ENCODE data around the gene PRKCB.
"Not testable (repeated sequence)": the region's sequence is repeated elsewhere in the genome, so short reads cannot be mapped to it uniquely, and the experiment has no call there.

Gene PRKCB

GRCh38 chr16:23933650-23934049 is 97.9 kb downstream of the PRKCB start:
- H3K4me1 ChIP-seq (ENCODE audit: control insufficient read depth in 1 of 2, insufficient read depth in 2 of 2, low read length in 2 of 2); H3K27ac ChIP-seq (ENCODE audit: low read depth, low read length); H3K27me3 ChIP-seq (ENCODE audit: control insufficient read depth in 1 of 2, insufficient read depth in 2 of 2, low read length in 2 of 2); H3K4me3 ChIP-seq (ENCODE audit: low read depth in 1 of 2, low read length in 2 of 2); H3K9ac ChIP-seq (ENCODE audit: low read depth in 1 of 2, low read length in 2 of 2); H3K9me3 ChIP-seq (ENCODE audit: control insufficient read depth in 1 of 2, low read length in 2 of 2); H3K36me3 ChIP-seq (ENCODE audit: control insufficient read depth in 1 of 2, insufficient read depth in 2 of 2, low read length in 2 of 2): not testable (repeated sequence)

GRCh38 chr16:23934610-23935236 is 98.9 kb downstream of the PRKCB start:
- H3K9ac ChIP-seq (ENCODE audit: low read depth in 1 of 2, low read length in 2 of 2) = no peak overlapping the region
- no peak overlapping the region for H3K4me3 ChIP-seq (ENCODE audit: low read depth in 1 of 2, low read length in 2 of 2)
- H3K36me3 ChIP-seq (ENCODE audit: control insufficient read depth in 1 of 2, insufficient read depth in 2 of 2, low read length in 2 of 2) = no peaks in the 10 kb centered on the region
- no peaks in the 10 kb centered on the region for H3K4me1 ChIP-seq (ENCODE audit: control insufficient read depth in 1 of 2, insufficient read depth in 2 of 2, low read length in 2 of 2)
- H3K27me3 ChIP-seq (ENCODE audit: control insufficient read depth in 1 of 2, insufficient read depth in 2 of 2, low read length in 2 of 2) = no peaks in the 10 kb centered on the region
- H3K27ac ChIP-seq (ENCODE audit: low read depth, low read length) = no peak overlapping the region
- H3K9me3 ChIP-seq (ENCODE audit: control insufficient read depth in 1 of 2, low read length in 2 of 2) = no peaks in the 10 kb centered on the region

GRCh38 chr16:23940111-23940510 is 104.3 kb downstream of the PRKCB start:
- Histone ChIP-seq H3K4me3 (ENCODE audit: low read depth in 1 of 2, low read length in 2 of 2) (no peak overlapping the region), H3K9ac (ENCODE audit: low read depth in 1 of 2, low read length in 2 of 2) (no peak overlapping the region), H3K27me3 (ENCODE audit: control insufficient read depth in 1 of 2, insufficient read depth in 2 of 2, low read length in 2 of 2) (no peaks in the 10 kb centered on the region), H3K9me3 (ENCODE audit: control insufficient read depth in 1 of 2, low read length in 2 of 2) (no peaks in the 10 kb centered on the region), H3K27ac (ENCODE audit: low read depth, low read length) (no peak overlapping the region), H3K36me3 (ENCODE audit: control insufficient read depth in 1 of 2, insufficient read depth in 2 of 2, low read length in 2 of 2) (no peaks in the 10 kb centered on the region), H3K4me1 (ENCODE audit: control insufficient read depth in 1 of 2, insufficient read depth in 2 of 2, low read length in 2 of 2) (no peaks in the 10 kb centered on the region)

- Histone ChIP-seq H3K9ac (ENCODE audit: low read depth in 1 of 2, low read length in 2 of 2) (no peak overlapping the region), H3K4me3 (ENCODE audit: low read depth in 1 of 2, low read length in 2 of 2) (no peak overlapping the region), H3K4me1 (ENCODE audit: control insufficient read depth in 1 of 2, insufficient read depth in 2 of 2, low read length in 2 of 2) (no peaks in the 10 kb centered on the region), H3K27ac (ENCODE audit: low read depth, low read length) (no peak overlapping the region), H3K36me3 (ENCODE audit: control insufficient read depth in 1 of 2, insufficient read depth in 2 of 2, low read length in 2 of 2) (no peaks in the 10 kb centered on the region), H3K9me3 (ENCODE audit: control insufficient read depth in 1 of 2, low read length in 2 of 2) (no peaks in the 10 kb centered on the region), H3K27me3 (ENCODE audit: control insufficient read depth in 1 of 2, insufficient read depth in 2 of 2, low read length in 2 of 2) (no peaks in the 10 kb centered on the region)
Observed at GRCh38 chr16:23941025-23941424, 105.2 kb downstream of the PRKCB start.

GRCh38 chr16:23941963-23942564 is 106.3 kb downstream of the PRKCB start:
- H3K36me3 ChIP-seq (ENCODE audit: control insufficient read depth in 1 of 2, insufficient read depth in 2 of 2, low read length in 2 of 2) = no peaks in the 10 kb centered on the region
- H3K27ac ChIP-seq (ENCODE audit: low read depth, low read length) = no peak overlapping the region
- no peaks in the 10 kb centered on the region for H3K4me1 ChIP-seq (ENCODE audit: control insufficient read depth in 1 of 2, insufficient read depth in 2 of 2, low read length in 2 of 2)
- H3K9me3 ChIP-seq (ENCODE audit: control insufficient read depth in 1 of 2, low read length in 2 of 2) = no peaks in the 10 kb centered on the region
- no peak overlapping the region for H3K9ac ChIP-seq (ENCODE audit: low read depth in 1 of 2, low read length in 2 of 2)
- H3K27me3 ChIP-seq (ENCODE audit: control insufficient read depth in 1 of 2, insufficient read depth in 2 of 2, low read length in 2 of 2) = no peaks in the 10 kb centered on the region
- no peak overlapping the region for H3K4me3 ChIP-seq (ENCODE audit: low read depth in 1 of 2, low read length in 2 of 2)

- Histone ChIP-seq H3K9ac (ENCODE audit: low read depth in 1 of 2, low read length in 2 of 2) (no peak overlapping the region), H3K27me3 (ENCODE audit: control insufficient read depth in 1 of 2, insufficient read depth in 2 of 2, low read length in 2 of 2) (no peaks in the 10 kb centered on the region)
Observed at GRCh38 chr16:23943604-23944003, 107.8 kb downstream of the PRKCB start.

GRCh38 chr16:23944381-23944780 is 108.6 kb downstream of the PRKCB start:
- H3K27me3 ChIP-seq (ENCODE audit: control insufficient read depth in 1 of 2, insufficient read depth in 2 of 2, low read length in 2 of 2) = no peaks in the 10 kb centered on the region
- H3K4me3 ChIP-seq (ENCODE audit: low read depth in 1 of 2, low read length in 2 of 2) = no peak overlapping the region
- H3K27ac ChIP-seq (ENCODE audit: low read depth, low read length) = no peak overlapping the region
- no peaks in the 10 kb centered on the region for H3K36me3 ChIP-seq (ENCODE audit: control insufficient read depth in 1 of 2, insufficient read depth in 2 of 2, low read length in 2 of 2)
- no peaks in the 10 kb centered on the region for H3K9me3 ChIP-seq (ENCODE audit: control insufficient read depth in 1 of 2, low read length in 2 of 2)
- peaks cover 0 to under 1% of the 10 kb centered on the region in 2 donors for H3K4me1 ChIP-seq (ENCODE audit: control insufficient read depth in 1 of 2, insufficient read depth in 2 of 2, low read length in 2 of 2)
- H3K9ac ChIP-seq (ENCODE audit: low read depth in 1 of 2, low read length in 2 of 2) = no peak overlapping the region

More at GRCh38 chr16:23943604-23944003, 107.8 kb downstream of the PRKCB start:
- H3K4me3 ChIP-seq (ENCODE audit: low read depth in 1 of 2, low read length in 2 of 2) = no peak overlapping the region
- H3K36me3 ChIP-seq (ENCODE audit: control insufficient read depth in 1 of 2, insufficient read depth in 2 of 2, low read length in 2 of 2) = no peaks in the 10 kb centered on the region
- no peaks in the 10 kb centered on the region for H3K9me3 ChIP-seq (ENCODE audit: control insufficient read depth in 1 of 2, low read length in 2 of 2)
- H3K4me1 ChIP-seq (ENCODE audit: control insufficient read depth in 1 of 2, insufficient read depth in 2 of 2, low read length in 2 of 2) = no peaks in the 10 kb centered on the region
- no peak overlapping the region for H3K27ac ChIP-seq (ENCODE audit: low read depth, low read length)

- no peak overlapping the region for H3K9ac ChIP-seq (ENCODE audit: low read depth in 1 of 2, low read length in 2 of 2)
- no peaks in the 10 kb centered on the region for H3K27me3 ChIP-seq (ENCODE audit: control insufficient read depth in 1 of 2, insufficient read depth in 2 of 2, low read length in 2 of 2)
- no peaks in the 10 kb centered on the region for H3K9me3 ChIP-seq (ENCODE audit: control insufficient read depth in 1 of 2, low read length in 2 of 2)
- H3K27ac ChIP-seq (ENCODE audit: low read depth, low read length) = no peak overlapping the region
- no peaks in the 10 kb centered on the region for H3K36me3 ChIP-seq (ENCODE audit: control insufficient read depth in 1 of 2, insufficient read depth in 2 of 2, low read length in 2 of 2)
- no peak overlapping the region for H3K4me3 ChIP-seq (ENCODE audit: low read depth in 1 of 2, low read length in 2 of 2)
- peaks cover 2 to 6% of the 10 kb centered on the region in 2 donors for H3K4me1 ChIP-seq (ENCODE audit: control insufficient read depth in 1 of 2, insufficient read depth in 2 of 2, low read length in 2 of 2)
Observed at GRCh38 chr16:23945243-23945642, 109.5 kb downstream of the PRKCB start.

- Histone ChIP-seq H3K4me3 (ENCODE audit: low read depth in 1 of 2, low read length in 2 of 2) (no peak overlapping the region), H3K9ac (ENCODE audit: low read depth in 1 of 2, low read length in 2 of 2) (no peak overlapping the region), H3K27me3 (ENCODE audit: control insufficient read depth in 1 of 2, insufficient read depth in 2 of 2, low read length in 2 of 2) (no peaks in the 10 kb centered on the region), H3K27ac (ENCODE audit: low read depth, low read length) (no peak overlapping the region), H3K36me3 (ENCODE audit: control insufficient read depth in 1 of 2, insufficient read depth in 2 of 2, low read length in 2 of 2) (no peaks in the 10 kb centered on the region), H3K9me3 (ENCODE audit: control insufficient read depth in 1 of 2, low read length in 2 of 2) (no peaks in the 10 kb centered on the region), H3K4me1 (ENCODE audit: control insufficient read depth in 1 of 2, insufficient read depth in 2 of 2, low read length in 2 of 2) (peaks cover 4 to 11% of the 10 kb centered on the region in 2 donors)
Observed at GRCh38 chr16:23947838-23948237, 112.1 kb downstream of the PRKCB start.

- H3K9me3 ChIP-seq (ENCODE audit: control insufficient read depth in 1 of 2, low read length in 2 of 2) = no peaks in the 10 kb centered on the region
- H3K4me3 ChIP-seq (ENCODE audit: low read depth in 1 of 2, low read length in 2 of 2) = no peak overlapping the region
- H3K4me1 ChIP-seq (ENCODE audit: control insufficient read depth in 1 of 2, insufficient read depth in 2 of 2, low read length in 2 of 2) = peaks cover 4 to 11% of the 10 kb centered on the region in 2 donors
- no peak overlapping the region for H3K9ac ChIP-seq (ENCODE audit: low read depth in 1 of 2, low read length in 2 of 2)
- H3K27ac ChIP-seq (ENCODE audit: low read depth, low read length) = no peak overlapping the region
- H3K27me3 ChIP-seq (ENCODE audit: control insufficient read depth in 1 of 2, insufficient read depth in 2 of 2, low read length in 2 of 2) = no peaks in the 10 kb centered on the region
- H3K36me3 ChIP-seq (ENCODE audit: control insufficient read depth in 1 of 2, insufficient read depth in 2 of 2, low read length in 2 of 2) = no peaks in the 10 kb centered on the region
Observed at GRCh38 chr16:23948949-23949411, 113.2 kb downstream of the PRKCB start.

All from duodenal mucosa (tissue), 2 donors.